ENCODE data around the gene ZNF14. TPM values are rescaled to one million over a fixed set of nuclear protein-coding genes. Genes with fewer than 3 reads are reported as not detected.
A peak's percentile ranks its signal among the peaks of the same experiment; 100 is the strongest.

Gene ZNF14
- total and polyA plus RNA-seq, 9 of the 15 experiments (the other 6 are each of a cell fraction or from before 2014, with no cell fraction given) = 1.9 to 7.0 (median 4.0) TPM

DNA sequence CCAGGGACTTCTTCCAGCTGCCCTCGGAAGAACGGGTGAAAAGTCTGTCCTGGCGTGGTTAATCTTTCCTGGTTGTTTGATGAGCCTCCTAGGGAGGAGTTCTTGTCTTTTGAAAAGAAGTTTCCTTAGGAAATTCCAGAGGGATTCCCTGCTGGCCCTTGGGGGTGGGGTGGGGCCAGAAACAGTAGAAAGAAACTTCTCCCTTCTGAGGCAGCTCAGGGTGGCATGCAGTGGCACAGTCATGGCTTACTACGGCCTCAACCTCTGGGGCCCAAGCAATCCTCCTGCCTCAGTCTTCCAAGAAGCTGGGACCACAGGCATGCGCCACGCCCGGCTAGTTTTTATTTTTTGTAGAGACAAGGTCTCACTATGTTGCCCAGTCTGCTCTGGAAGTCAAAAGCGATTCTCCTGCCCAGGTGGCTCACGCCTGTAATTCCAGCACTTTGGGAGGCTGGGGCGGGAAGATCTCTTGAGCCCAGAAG lies 62.8 kb downstream of the ZNF14 start:
- peak overlapping the region; percentile 77; the same call in 1 of the 2 replicates for H3K4me3 ChIP-seq
- no peaks in the 10 kb centered on the region for H3K27me3 ChIP-seq (ENCODE audit: control insufficient read depth in 2 of 2, insufficient read depth in 2 of 2, low read length in 2 of 2)
- peak overlapping the region; percentile 82 for H3K4me2 ChIP-seq (ENCODE audit: insufficient read depth, low read length)
- FAIRE-seq = no peak
- no peak overlapping the region for H2AFZ ChIP-seq (ENCODE audit: low read depth, low read length)
- POLR2A ChIA-PET = interaction anchor here (1.1 to 1.6 kb wide), 3 partner anchors 13 to 232 kb away, joined by 3 to 5 read pairs (median 3); no protein-coding TSS in a partner anchor
- peak overlapping the region; percentile 67 to 90; a peak in 2 of 4 replicates for H3K9ac ChIP-seq (ENCODE audit: insufficient read depth in 1 of 2, low read depth in 2 of 2, low read length in 2 of 2)
- intact Hi-C loops (cut with micrococcal nuclease) (no loop called here), in situ Hi-C loops (cut with MboI) (no loop called here)
- H3K9me1 ChIP-seq (ENCODE audit: control insufficient read depth, insufficient read depth, low read length) = no peaks in the 10 kb centered on the region
- CTCF ChIA-PET (ENCODE audit: low intra/inter-chr PET ratio) = no interaction called here
- H3K9me3 ChIP-seq (replicated peaks; ENCODE audit: control insufficient read depth, insufficient read depth, low read depth, low read length) = peaks cover 8% of the 10 kb centered on the region
- peaks cover 15% of the 10 kb centered on the region; the same call in 1 of the 3 replicates for H3K36me3 ChIP-seq (ENCODE audit: control insufficient read depth, insufficient read depth, low read length)
- no peak overlapping the region for H3K27ac ChIP-seq (ENCODE audit: extremely low read depth, low read depth, low read length)
- WGBS (ENCODE audit: insufficient coverage, low coverage, missing lambda C conversion rate) = 78% methylated on average over 7 of the region's 10 CpGs
- ATAC-seq = no peak
- no peaks in the 10 kb centered on the region for H4K20me1 ChIP-seq (replicated peaks; ENCODE audit: control insufficient read depth, insufficient read depth, low read length)
- DNase-seq (ENCODE audit: extremely low read depth in 1 of 4, low spot score in 3 of 4) = no peak
- no TSS peak for BruUV-seq (replicated peaks)
- TF ChIP-seq FOXK2 (conservative IDR thresholded peaks at IDR 0.05 in 1 of 2, IDR thresholded peaks at IDR 0.05 in 1 of 2; ENCODE audit: low read depth in 2 of 2) (no peak), KLF13 (tag; IDR thresholded peaks at IDR 0.05; ENCODE audit: borderline replicate concordance, low read depth) (no peak), SNAPC5 (CRISPR knock-in tag; IDR thresholded peaks at IDR 0.05) (no peak), KAT2B (IDR thresholded peaks at IDR 0.05; ENCODE audit: low read depth, low read length) (no peak), FOXM1 (IDR thresholded peaks at IDR 0.05; ENCODE audit: low read depth) (no peak), FOXM1 (CRISPR knock-in tag; IDR thresholded peaks at IDR 0.05; ENCODE audit: low read depth) (no peak), STAT5B (CRISPR knock-in tag; IDR thresholded peaks at IDR 0.05) (no peak)
- TF ChIP-seq, protein P1, sequence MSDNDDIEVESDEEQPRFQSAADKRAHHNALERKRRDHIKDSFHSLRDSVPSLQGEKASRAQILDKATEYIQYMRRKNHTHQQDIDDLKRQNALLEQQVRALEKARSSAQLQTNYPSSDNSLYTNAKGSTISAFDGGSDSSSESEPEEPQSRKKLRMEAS (CRISPR knock-in tag; IDR thresholded peaks at IDR 0.05) = no peak
- H3K4me1 ChIP-seq (replicated peaks in 1 of 2; ENCODE audit: control insufficient read depth in 2 of 2, insufficient read depth in 2 of 2, low read length in 2 of 2) = peaks cover 6 to 21% of the 10 kb centered on the region in 2 experiments
- peaks cover 24% of the 10 kb centered on the region for H3K79me2 ChIP-seq (ENCODE audit: control insufficient read depth, insufficient read depth, low read length)

All from K562 (cell line).